HEK293T (cell line): Measurements from ENCODE around the gene FHL1.
A peak's percentile ranks its signal among the peaks of the same experiment; 100 is the strongest.

Experiments
- CTCF ChIA-PET: fragments of 350-600 bp; formaldehyde crosslinking; extraction: SDS; loops from one replicate; lab custom pipeline; 2021; ENCODE audit warnings: antibody characterized with exemption, inconsistent platforms; lab: Yijun Ruan, JAX
- POLR2A ChIA-PET: fragments of 350-600 bp; formaldehyde crosslinking; extraction: SDS; loops from one replicate; lab custom pipeline; 2020; ENCODE audit warnings: antibody characterized with exemption, inconsistent platforms; lab: Yijun Ruan, JAX
- DNase-seq: peaks from one replicate; pipeline ENCODE4 v3.0.0; 2012; ENCODE audit warnings: mixed read lengths; ENCODE audit errors: extremely low spot score
- ARNT ChIP-seq: fragments of 450-650 bp; IDR thresholded peaks from 2 replicates; pipeline ENCODE4 v1.6.1; 2017; ENCODE audit warnings: mild to moderate bottlenecking
- BHLHE40 ChIP-seq: fragments of 450-650 bp; IDR thresholded peaks from 2 replicates; pipeline ENCODE4 v1.6.1; 2016; ENCODE audit warnings: mild to moderate bottlenecking, moderate library complexity, borderline replicate concordance
- CTBP1 ChIP-seq: fragments of 450-650 bp; IDR thresholded peaks from 2 replicates; pipeline ENCODE4 v1.6.1; 2016; ENCODE audit warnings: borderline replicate concordance
- ELF4 ChIP-seq: fragments of 450-650 bp; IDR thresholded peaks from 2 replicates; pipeline ENCODE4 v1.6.1; 2017; ENCODE audit warnings: antibody characterized with exemption
- FOXA1 ChIP-seq: fragments of 450-650 bp; IDR thresholded peaks from 2 replicates; pipeline ENCODE4 v1.6.1; 2016; ENCODE audit warnings: mild to moderate bottlenecking
- FOXK2 ChIP-seq: fragments of 450-650 bp; IDR thresholded peaks from 2 replicates; pipeline ENCODE4 v1.6.1; 2016; ENCODE audit warnings: mild to moderate bottlenecking
- FOXM1 ChIP-seq: fragments of 450-650 bp; IDR thresholded peaks from 2 replicates; pipeline ENCODE4 v1.6.1; 2017; ENCODE audit warnings: mild to moderate bottlenecking, borderline replicate concordance
- HDGF ChIP-seq: fragments of 450-650 bp; IDR thresholded peaks from 2 replicates; pipeline ENCODE4 v1.6.1; 2017; ENCODE audit warnings: antibody characterized with exemption, borderline replicate concordance
- L3MBTL2 ChIP-seq: fragments of 450-650 bp; conservative IDR thresholded peaks from 2 replicates; pipeline ENCODE4 v1.6.1; 2016; ENCODE audit warnings: mild to moderate bottlenecking
- LEF1 ChIP-seq: fragments of 450-650 bp; IDR thresholded peaks from 2 replicates; pipeline ENCODE4 v1.6.1; 2017; ENCODE audit warnings: mild to moderate bottlenecking, borderline replicate concordance
- NFRKB ChIP-seq: fragments of 450-650 bp; IDR thresholded peaks from 2 replicates; pipeline ENCODE4 v1.6.1; 2016; ENCODE audit warnings: mild to moderate bottlenecking, moderate library complexity
- PKNOX1 ChIP-seq: fragments of 450-650 bp; IDR thresholded peaks from 2 replicates; pipeline ENCODE4 v1.6.1; 2016
- SP1 ChIP-seq: fragments of 450-650 bp; IDR thresholded peaks from 2 replicates; pipeline ENCODE4 v1.6.1; 2017
- SUZ12 ChIP-seq: fragments of 450-650 bp; IDR thresholded peaks from 2 replicates; pipeline ENCODE4 v1.6.1; 2016; ENCODE audit warnings: mild to moderate bottlenecking
- TARDBP ChIP-seq: fragments of 450-650 bp; IDR thresholded peaks from 2 replicates; pipeline ENCODE4 v1.6.1; 2016
- ZNF384 ChIP-seq: fragments of 450-650 bp; IDR thresholded peaks from 2 replicates; pipeline ENCODE4 v1.6.1; 2016

Gene FHL1

GRCh38 chrX:136141569-136141968 is 5.8 kb upstream of the FHL1 start:
- CTCF ChIA-PET = no interaction called here
- DNase-seq = no peak
- TF ChIP-seq ELF4 (no peak), PKNOX1 (peak; percentile 55; the same call in 1 of the 2 replicates)
- POLR2A ChIA-PET = no interaction called here

- TF ChIP-seq HDGF = no peak
- TF ChIP-seq ZNF384 = no peak
- no peak for TF ChIP-seq NFRKB
- no peak for TF ChIP-seq CTBP1
- no peak for TF ChIP-seq FOXM1
- no peak for TF ChIP-seq L3MBTL2
- TF ChIP-seq FOXA1 = no peak
- TF ChIP-seq LEF1 = no peak
- no peak for TF ChIP-seq PKNOX1
- TF ChIP-seq TARDBP = no peak
- TF ChIP-seq SUZ12 = no peak
- TF ChIP-seq BHLHE40 = no peak
- no peak for TF ChIP-seq ARNT
- TF ChIP-seq ELF4 = no peak
- TF ChIP-seq SP1 = no peak
- no peak for TF ChIP-seq FOXK2
- ChIA-PET POLR2A (no interaction called here), CTCF (interaction anchor here (1.6 kb wide), 1 partner anchor 113 kb away, joined by 3 read pairs; no protein-coding TSS in a partner anchor)
These were observed 4.7 kb upstream of the FHL1 start for GRCh38 chrX:136142592-136142991.

GRCh38 chrX:136143711-136144110 is 3.6 kb upstream of the FHL1 start:
- no peak for TF ChIP-seq FOXM1
- no peak for TF ChIP-seq FOXK2
- no peak for TF ChIP-seq L3MBTL2
- no peak for TF ChIP-seq CTBP1
- TF ChIP-seq SUZ12 = no peak
- TF ChIP-seq ARNT = no peak
- no peak for TF ChIP-seq LEF1
- no peak for TF ChIP-seq FOXA1
- POLR2A ChIA-PET = no interaction called here
- DNase-seq = no peak
- CTCF ChIA-PET = interaction anchor here (0.7 to 1.6 kb wide), 2 partner anchors 114 to 116 kb away, joined by 3 read pairs; no protein-coding TSS in a partner anchor

More at GRCh38 chrX:136142592-136142991, 4.7 kb upstream of the FHL1 start:
- DNase-seq = no peak

- CTCF ChIA-PET = no interaction called here
- no peak for TF ChIP-seq ZNF384
- TF ChIP-seq L3MBTL2 = peak; percentile 58; the same call in 1 of the 2 replicates
- no peak for TF ChIP-seq NFRKB
- TF ChIP-seq BHLHE40 = no peak
- POLR2A ChIA-PET = interaction anchor here (0.9 to 1.3 kb wide), 3 partner anchors 12 to 87 kb away, joined by 3 to 6 read pairs (median 3); no protein-coding TSS in a partner anchor
- DNase-seq = peak; percentile 48
These were observed 569 bp upstream of the FHL1 start for GRCh38 chrX:136146614-136147314.

GRCh38 chrX:136147976-136148375 is 643 bp downstream of the FHL1 start:
- CTCF ChIA-PET = no interaction called here
- POLR2A ChIA-PET = no interaction called here
- DNase-seq = peak; percentile 32
- TF ChIP-seq TARDBP (no peak), ELF4 (no peak), CTBP1 (no peak), FOXM1 (no peak), ARNT (no peak), LEF1 (no peak), HDGF (no peak), NFRKB (no peak), FOXK2 (no peak), ZNF384 (no peak), BHLHE40 (no peak), SP1 (no peak), SUZ12 (no peak), L3MBTL2 (no peak), PKNOX1 (no peak), FOXA1 (no peak)

GRCh38 chrX:136148391-136148790 is 1.1 kb downstream of the FHL1 start:
- CTCF ChIA-PET = no interaction called here
- POLR2A ChIA-PET = no interaction called here
- no peak for TF ChIP-seq CTBP1
- no peak for TF ChIP-seq HDGF
- TF ChIP-seq ELF4 = no peak
- TF ChIP-seq PKNOX1 = no peak
- TF ChIP-seq NFRKB = no peak
- no peak; the same call in 1 of the 2 replicates for TF ChIP-seq L3MBTL2
- TF ChIP-seq BHLHE40 = no peak
- TF ChIP-seq SUZ12 = no peak
- TF ChIP-seq LEF1 = no peak
- no peak for TF ChIP-seq ZNF384
- no peak for DNase-seq
